HG03378 (cell line): Measurements from ENCODE around the gene TPSD1.
"Not testable (repeated sequence)": the region's sequence is repeated elsewhere in the genome, so short reads cannot be mapped to it uniquely, and the experiment has no call there.

Source experiments
- ATAC-seq: cut with Tn5 transposase; IDR thresholded peaks from one replicate; pipeline ENCODE4 v1.9.1; 2021; ENCODE audit warnings: mild to moderate bottlenecking, moderate library complexity; ENCODE audit not compliant: unreplicated experiment

TPSD1 gene

DNA sequence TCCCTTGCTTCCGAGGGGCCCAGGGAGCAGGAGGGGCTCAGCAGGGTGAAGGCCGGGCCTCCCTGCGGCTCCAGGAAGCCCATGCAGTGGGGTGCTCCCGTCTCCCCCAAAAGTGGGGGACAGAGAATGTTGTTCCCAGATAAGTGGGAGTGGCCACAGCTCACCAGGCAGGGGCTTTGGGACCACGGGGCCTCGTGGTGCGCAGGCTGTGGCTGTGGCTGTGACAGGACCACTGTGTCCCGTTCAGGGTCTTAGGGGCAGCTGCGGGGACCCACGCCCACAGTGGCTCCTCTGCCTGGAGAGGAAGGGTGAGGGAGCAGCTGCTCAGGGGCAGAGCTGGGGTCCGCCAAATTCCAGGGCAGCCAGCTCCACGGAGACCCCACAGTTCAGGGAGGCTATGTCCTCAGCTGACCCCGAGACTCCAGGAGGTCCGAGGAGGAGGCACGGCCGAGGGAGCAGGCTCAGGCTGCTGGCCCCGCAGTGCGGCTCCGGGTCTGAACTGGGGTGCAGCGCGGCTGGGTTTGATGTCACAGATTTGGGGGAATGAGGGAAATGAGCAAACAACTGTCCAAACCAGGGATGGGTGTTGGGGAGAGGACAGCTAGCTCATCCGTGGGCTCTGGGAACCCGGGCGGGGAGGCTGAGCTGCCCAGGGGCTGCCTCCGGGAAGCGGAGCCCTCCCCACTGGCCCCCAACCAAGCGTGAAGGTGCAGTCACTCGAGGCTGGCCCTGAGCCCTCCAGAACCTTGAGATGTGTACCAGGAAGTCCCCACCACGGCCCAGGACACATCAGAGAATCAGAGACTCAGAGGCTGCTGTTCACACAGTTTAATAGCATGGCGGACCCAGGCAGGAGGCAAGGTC, 23.4 kb downstream of the TPSD1 start:
- ATAC-seq = no peak

DNA sequence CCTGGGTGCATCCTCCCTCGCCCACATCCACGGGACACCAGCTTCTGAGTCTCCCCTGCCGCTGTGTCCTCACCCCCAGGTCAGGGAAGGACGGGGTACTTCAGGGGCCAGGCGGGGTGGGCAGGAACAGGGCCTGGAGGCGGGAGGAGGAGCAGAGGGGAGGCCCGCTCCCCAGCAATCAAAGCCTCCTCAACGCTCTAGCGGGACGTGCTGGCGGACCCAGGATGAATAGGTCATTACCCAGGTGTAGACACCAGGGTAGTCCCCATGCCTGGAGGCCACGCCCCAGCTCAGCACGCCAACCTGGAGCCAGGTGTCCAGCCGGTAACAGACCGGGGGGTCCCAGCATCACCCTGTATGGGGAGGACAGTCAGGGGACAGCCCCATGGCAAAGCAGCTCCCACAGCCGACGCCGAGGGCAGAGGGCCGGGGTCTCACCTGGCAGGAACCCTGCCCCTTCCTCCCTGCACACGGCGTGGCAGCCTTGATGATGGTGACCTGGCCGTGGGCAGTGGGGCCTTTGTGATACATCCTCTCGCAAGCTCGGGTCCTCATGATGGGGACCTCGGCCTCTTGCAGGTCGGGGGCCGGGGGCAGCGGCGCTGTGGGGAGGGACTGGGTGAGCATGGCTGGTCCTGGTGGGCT, 24.2 kb downstream of the TPSD1 start:
- ATAC-seq = no peak

DNA sequence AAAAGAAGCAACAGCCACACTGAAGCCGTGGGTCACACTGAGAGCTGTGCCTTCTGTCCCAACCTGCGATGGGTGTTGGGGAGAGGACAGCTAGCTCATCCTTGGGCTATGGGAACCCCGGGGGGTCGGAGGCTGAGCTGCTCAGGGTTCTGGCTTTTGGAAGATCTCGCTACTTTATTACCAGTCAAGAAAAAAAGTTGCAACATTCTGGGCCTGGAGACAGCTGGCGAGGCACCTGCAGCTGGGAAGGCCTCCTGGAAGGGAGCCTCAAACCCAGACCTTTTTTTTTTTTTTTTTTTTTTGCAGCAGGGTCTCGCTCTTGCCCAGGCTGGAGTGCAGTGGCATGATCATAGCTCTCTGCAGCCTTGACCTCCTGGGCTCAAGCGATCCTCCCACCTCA, 24.9 kb downstream of the TPSD1 start:
- no peak for ATAC-seq

DNA sequence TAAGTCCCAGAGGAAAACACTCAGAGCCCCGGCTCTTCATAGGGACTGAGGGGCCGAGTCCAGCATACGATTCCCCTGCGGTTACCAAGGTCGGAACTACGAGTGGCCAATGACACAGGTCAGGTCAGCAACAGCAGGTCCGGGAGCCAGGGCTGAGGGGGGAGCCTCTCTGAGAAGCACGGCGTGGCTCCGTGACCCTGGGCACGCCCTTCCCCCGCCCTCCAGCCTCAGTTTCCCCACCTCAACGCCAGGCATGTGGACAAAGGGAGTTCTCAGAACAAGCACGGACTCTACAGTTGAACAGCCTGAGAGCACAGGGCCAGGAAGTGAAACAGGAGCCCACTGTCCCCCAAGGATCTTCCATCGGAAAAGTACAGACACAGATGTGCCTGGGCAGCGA, 25.6 kb downstream of the TPSD1 start:
- ATAC-seq = no peak

DNA sequence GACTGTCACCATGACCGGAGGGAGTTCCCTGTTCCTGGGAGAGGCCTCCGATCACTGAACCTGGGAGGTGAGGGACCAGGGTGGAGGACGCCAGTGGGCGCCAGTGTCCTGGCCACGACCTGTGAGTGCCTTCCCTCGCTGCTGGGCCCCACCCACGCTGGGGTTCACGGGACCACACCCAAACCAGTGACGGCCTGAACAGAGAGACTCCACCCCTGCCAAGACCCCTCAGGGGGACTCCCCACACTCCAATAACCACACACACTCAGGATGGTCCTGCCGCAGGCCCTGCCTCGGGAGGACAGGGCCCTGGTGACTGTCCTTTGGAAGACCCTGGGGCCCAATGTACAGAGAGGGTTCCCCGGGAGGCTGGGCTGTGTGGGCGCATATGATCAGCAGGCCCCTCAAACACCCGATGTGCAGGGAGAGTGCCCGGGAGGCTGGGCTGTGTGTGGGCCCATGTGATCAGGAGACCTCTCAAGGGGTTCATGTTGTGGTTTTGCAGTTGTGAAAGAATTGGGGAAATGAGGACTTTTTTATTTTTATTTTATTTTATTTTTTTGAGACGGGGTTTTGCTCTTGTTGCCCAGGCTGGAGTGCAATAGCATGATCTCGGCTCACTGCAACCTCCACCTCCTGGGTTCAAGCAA, 26.6 kb downstream of the TPSD1 start:
- ATAC-seq = no peak

DNA sequence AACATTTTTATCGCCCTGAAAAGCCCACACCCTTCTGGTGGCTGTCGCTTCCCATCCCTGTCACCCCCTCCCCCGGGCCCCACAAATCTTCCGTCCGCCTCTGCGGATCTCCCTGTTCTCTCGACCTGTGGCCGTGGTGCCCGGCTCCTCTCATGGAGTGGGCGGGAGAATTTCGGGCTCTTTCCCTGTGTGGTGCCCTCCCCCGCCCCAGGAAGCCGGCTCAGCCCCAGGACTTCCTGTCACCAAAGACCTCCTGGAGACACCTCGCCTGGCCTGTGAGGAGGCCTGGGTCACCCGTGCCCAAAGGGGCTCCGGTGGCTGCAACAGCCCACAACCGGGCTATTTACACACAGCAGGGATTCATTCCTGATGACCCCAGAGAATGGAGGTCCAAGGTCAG, 27.4 kb downstream of the TPSD1 start:
- no peak for ATAC-seq

DNA sequence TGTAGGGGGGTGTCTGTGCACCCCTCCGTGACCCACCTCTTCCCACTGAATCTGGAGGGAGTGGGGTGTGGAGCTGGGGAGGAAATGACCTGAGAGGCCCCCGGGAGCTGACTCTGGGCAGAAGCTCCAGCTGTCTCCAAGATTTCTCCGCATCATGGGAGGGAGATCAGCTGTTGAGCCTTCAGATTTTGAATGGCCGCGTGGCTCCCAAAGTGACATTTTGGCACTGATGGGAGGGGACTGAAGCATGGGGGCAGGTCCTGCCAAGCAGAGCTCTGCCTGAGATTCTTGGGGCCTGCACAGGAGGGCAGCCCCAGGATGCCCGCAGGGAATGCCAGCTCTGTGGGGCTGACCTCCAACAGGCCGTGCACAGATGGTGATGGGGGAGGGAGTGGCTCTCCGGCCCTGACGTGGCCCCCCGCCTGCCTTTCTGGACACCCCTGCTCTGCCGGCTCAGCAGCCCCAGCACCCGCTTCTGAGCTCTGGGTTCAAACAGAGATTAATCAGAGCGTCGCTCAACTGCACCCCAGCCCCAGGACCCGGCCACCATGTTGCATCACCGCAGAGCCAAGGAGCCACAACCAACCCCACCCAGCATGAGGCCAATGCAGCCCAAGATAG, 28.2 kb downstream of the TPSD1 start:
- no peak for ATAC-seq

DNA sequence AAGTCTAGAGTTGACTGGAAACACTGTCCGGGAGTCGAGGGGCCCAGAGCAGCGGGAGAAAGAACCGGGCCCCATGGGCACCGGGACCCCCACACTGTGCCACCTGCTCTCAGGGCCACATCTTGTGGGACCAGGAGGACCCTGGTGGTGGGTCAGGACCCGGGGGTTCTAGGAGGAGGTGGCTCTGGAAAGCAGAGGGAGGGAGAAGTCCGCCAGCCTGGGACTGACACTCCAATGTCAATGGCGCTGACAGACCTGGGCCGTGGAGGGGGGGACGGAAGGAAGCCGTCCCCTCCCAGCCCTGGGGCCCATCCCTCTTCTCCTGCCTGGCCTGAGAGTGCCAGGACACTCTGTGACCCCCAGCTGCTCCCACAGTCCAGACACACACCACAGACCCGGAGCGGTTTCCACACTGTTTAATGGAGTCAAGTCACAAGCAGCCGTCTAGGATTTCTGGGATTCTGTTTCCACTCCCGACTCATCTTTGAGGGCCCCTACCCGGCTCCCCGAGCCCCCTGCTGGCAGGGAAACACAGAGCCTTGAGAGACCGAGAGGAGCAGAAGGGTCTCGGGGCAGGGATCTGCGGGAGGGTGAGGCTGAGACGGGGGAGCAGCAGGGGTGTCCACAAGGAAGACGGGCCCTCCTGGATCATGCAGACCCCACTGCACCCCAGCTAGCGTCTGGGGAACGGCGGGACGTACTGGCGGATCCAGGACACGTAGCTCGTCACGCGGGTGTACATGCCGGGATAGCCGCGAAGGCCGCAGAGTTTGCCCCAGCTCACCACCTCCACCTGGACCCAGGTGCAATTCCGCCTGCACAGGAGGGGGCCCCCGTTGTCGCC, 30.0 kb downstream of the TPSD1 start:
- no peak for ATAC-seq

DNA sequence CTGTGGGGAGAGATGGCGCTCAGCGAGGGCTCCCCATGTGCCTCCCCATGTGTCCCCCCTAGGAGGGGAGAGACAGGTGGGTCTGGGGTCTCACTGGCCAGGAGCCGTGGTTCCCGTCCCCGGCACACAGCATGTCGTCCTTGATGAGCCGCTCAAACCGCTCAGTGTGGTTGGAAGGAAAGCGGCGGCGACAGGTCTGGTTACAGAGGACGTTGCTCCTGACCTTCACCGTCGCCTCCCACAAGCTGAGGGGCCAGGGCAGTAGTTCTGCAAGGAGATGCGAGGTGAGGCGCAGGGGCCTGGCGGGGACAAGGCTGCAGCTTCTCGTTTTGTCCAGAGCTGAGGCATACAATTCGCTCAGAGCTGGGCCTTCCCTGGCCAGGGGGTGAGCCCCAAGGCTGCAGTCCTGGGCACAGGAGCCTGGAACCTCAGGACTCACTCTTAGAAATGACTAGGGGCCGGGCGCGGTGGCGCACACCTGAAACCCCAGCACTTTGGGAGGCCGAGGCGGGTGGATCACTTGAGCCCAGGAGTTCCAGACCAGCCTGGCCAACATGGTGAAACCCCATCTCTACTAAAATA, 30.7 kb downstream of the TPSD1 start:
- ATAC-seq = no peak

DNA sequence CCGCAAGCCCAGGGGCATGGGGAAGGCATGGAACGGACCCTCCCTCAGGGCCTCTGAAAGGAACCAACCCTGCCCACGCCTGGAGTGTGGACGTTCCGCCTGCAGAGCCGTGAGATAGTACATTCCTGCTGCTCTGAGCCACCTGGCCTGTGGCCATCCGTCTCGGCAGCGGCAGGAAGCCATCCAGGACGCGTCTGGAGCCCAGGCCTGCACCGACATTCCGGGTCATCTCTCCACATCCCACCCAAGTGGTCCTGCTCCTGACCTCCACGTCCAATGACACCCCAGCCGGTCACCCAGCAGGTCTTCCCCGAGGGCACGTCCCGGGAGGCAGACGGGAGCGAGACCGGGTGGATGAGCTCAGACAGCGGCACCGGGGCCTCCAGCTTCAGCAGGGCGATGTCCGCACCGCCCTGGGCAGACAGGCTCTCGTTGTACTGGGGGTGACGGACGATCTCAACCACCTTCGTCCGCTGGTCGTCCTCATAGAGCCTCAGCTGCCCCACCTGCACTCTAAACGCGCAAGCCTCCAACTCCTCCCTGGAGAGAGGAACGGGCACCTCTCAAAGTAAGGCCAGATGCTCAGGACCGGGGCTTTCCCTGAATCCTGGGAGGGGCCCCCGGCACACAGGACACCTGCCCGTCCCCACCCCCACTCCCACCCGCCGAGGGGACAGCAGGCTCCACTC, 32.3 kb downstream of the TPSD1 start:
- no peak for ATAC-seq

DNA sequence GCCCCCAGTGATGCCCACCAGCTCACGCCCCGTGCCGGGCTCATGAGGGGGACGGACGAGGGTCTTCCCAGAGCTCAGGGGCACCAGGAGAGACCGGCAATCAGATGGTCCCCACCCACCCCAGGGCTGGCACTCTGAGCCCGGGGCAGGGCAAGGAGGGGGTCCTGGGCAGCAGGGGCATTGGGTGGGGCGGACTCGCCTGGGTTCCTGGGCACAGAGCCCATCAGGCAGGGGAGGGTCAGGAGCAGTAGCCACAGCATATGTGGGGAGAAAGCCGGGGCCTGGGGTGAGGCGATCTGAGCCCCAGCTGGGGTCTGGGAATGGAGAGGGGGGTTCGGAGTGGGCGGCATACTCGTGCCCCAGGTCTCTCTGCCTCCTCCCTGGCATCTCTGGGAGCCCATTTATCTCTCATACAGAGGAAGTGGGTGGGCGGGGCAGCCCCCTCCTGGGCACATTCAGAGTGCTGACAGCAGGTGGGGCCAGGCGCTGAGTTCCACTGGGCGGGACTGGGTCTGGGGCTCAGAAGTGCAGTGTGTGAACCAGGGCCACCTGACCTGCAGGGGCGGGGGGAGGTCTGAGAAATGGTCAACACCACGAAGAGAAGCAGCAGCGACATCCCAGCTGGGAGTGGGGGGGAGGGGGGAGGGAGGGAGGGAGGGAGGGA, 33.1 kb downstream of the TPSD1 start:
- no peak for ATAC-seq

DNA sequence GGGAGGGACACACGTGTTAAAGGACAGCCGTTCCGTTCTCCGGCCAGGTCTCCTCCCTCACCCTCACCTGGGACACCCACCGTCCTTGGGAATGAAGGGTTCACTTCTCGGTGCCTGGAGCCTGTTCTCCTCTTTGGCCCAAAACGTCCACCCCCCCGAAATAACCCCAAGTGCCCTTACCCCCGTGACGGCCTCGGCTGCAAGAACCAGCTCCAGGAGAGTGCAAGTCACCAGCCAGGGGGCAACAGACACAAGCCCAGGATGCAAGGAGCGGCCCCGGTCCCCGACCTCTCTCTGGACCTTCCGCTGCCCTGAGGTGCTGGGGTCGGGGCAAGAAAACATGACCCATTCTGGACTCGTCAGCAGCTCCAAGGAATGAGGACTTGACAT, 33.6 kb downstream of the TPSD1 start:
- no peak for ATAC-seq

DNA sequence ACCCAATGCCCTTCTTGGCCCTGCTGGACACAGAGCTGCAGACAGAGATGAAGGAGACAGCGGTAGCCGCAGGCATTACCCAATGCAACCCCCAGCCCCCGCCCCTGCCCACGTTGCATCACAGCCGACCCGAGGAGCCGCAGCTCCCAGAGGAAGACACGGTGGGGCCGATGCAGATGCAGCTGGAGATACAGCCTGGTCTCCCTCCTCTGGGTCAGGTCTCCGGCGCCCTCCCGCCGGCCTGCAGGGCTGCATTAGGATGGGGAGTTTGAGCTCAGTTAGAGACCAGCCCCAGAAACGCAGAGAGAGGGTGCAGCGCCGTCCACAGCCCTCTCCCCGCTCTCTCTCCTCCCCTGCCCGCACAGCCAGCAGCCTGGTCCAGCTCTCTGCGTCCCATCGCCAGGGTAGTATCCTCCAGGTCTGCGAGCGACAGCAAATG, 34.2 kb downstream of the TPSD1 start:
- no peak for ATAC-seq

DNA sequence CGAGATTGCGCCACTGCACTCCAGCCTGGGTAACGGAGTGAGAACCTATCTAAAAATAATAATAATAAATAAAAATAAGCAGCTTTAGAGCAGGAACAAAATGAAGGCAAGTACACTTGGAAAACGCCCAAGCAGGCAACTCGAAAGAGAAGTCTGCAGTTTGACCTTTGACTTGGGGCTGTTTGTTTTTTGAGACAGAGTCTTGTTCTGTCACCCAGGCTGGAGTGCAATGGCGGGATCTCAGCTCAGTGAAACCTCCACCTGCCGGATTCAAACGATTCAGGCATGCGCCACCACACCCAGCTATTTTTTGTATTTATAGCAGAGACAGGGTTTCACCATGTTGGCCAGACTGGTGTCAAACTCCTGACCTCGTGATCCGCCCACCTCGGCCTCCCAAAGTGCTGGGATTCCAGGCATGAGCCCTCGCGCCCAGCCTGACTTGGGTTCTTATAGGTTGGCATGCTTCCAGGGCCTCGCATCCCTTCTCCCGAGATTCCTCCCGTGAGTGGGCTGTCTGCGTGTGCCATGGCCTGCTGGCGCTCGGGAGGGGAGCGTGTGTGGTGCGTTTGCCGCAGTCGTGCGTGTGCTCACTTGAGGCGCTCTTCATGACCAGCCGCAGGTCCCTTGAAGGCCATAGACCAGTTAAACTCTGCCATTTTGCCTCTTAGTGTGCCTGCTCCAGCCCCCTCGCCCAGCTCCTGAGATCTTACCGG, 35.1 kb downstream of the TPSD1 start:
- ATAC-seq = no peak

DNA sequence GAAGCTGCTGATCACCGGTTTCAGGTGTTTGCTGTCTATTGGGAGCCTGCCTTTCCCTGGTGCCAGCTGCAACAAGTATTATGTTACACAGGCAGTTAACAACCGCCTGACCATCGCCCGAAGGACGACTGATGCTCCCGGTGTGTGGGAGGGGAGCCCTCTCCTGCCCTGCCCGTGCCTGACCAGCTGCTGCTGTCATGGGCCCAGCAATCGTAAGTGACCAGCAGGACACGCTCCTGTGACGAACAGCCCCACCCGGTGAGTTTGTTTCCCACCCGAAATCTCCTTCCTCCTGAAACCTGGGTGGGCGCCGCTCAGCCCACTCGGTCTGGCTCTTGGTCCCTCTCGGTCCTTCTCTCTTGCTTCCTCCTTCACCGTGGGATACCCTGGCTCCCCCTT, 35.7 kb downstream of the TPSD1 start:
- ATAC-seq = no peak

DNA sequence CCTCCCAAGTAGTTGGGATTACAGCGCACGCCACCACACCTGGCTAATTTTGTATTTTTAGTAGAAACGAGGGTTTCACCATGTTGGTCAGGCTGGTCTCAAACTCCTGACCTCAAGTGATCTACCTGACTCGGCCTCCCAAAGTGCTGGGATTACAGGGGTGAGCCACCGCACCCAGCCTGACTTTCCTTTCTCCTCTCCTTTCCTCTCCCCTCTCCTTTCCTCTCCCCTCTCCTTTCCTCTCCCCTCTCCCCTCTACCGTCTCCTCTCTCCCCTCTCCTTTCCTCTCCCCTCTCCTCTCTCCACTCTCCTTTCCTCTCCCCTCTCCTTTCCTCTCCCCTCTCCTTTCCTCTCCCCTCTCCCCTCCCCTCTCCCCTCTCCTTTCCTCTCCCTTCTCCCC, 36.3 kb downstream of the TPSD1 start:
- ATAC-seq = not testable (repeated sequence)

DNA sequence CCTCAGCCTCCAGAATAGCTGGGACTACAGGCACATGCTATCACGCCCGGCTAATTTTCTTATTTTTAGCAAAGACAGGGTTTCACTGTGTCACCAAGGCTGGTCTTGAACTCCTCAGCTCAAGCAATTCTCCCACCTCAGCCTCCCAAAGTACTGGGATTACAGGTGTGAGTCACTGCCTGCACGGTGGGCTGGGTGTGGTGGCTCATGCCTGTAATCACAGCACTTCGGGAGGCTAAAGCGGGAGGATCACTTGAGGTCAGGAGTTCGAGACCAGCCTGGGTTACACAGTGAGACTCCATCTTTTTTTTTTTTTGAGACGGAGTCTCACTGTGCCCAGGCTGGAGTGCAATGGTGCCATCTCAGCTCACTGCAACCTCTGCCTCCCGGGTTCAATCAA, 36.9 kb downstream of the TPSD1 start:
- not testable (repeated sequence) for ATAC-seq

DNA sequence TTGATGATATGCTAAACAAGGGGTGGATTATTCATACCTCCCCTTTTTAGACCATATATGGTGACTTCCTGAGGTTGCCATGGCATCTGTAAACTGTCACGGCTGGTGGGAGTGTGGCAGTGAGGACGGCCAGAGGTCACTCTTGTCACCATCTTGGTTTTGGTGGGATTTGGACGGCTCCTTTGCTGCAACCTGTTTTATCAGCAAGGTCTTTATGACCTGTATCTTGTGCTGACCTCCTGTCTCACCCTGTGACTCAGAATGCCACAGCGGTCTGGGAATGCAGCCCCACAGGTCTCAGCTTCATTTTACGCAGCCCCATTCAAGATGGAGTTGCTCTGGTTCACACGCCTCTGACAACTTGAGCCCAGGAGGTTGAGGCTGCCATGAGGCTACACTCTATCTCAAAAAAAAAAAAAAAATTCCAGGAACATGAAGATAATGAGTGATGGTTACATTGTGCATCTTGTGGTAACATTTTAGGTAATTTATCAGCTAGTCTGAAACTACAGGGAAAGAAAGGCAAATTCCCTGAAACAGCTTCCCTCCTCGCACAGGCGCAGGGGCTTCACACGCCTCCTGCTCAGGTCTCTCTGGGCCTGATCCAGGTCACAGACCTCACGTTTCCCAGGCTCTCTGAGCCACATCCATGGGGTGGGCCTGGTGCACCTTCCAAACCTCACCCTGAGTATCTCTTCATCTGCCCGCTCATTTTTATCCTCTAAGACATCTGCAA, 38.2 kb downstream of the TPSD1 start:
- no peak for ATAC-seq
